Pulmonary artery endothelial cell (primary cell): ENCODE data around the gene MAD1L1. TPM values are rescaled to one million over a fixed set of nuclear protein-coding genes. Genes with fewer than 3 reads are reported as not detected.
"Not testable (repeated sequence)": the region's sequence is repeated elsewhere in the genome, so short reads cannot be mapped to it uniquely, and the experiment has no call there.

Source experiments
- DNase-seq: peaks from one replicate; pipeline ENCODE4 v3.0.0-alpha.2; 2011; ENCODE audit warnings: low read depth, low spot score
- total RNA-seq: library from RNA; depleted of rRNA; stranded (reverse); fragments of >200 nt; gene quantifications from 2 replicates; pipeline ENCODE4 v1.2.3, GENCODE V29; 2014

MAD1L1 gene
- total RNA-seq, 1 donor from 2014 or later = 53.2 TPM

GRCh38 chr7:2004841-2005725 lies 227.7 kb downstream of the MAD1L1 start:
- DNase-seq = no peak

GRCh38 chr7:2003931-2004812 lies 228.6 kb downstream of the MAD1L1 start:
- DNase-seq = no peak

- no peak for DNase-seq
These were observed 229.3 kb downstream of the MAD1L1 start for GRCh38 chr7:2003451-2003930.

- DNase-seq = no peak
These were observed 229.9 kb downstream of the MAD1L1 start for GRCh38 chr7:2002561-2003450.

GRCh38 chr7:2001601-2002442 lies 230.9 kb downstream of the MAD1L1 start:
- DNase-seq = no peak

GRCh38 chr7:2000746-2001321 lies 231.9 kb downstream of the MAD1L1 start:
- no peak for DNase-seq

- no peak for DNase-seq
These were observed 232.5 kb downstream of the MAD1L1 start for GRCh38 chr7:2000153-2000687.

- DNase-seq = no peak
These were observed 233.3 kb downstream of the MAD1L1 start for GRCh38 chr7:1999278-1999984.

GRCh38 chr7:1998146-1998545 lies 234.6 kb downstream of the MAD1L1 start:
- DNase-seq = no peak

- DNase-seq = no peak
These were observed 235.1 kb downstream of the MAD1L1 start for GRCh38 chr7:1997537-1998076.

GRCh38 chr7:1996816-1997215 lies 235.9 kb downstream of the MAD1L1 start:
- no peak for DNase-seq

GRCh38 chr7:1995911-1996420 lies 236.8 kb downstream of the MAD1L1 start:
- not testable (repeated sequence) for DNase-seq

GRCh38 chr7:1995426-1995825 lies 237.3 kb downstream of the MAD1L1 start:
- no peak for DNase-seq

- no peak for DNase-seq
These were observed 237.8 kb downstream of the MAD1L1 start for GRCh38 chr7:1994931-1995330.

- DNase-seq = no peak
These were observed 238.7 kb downstream of the MAD1L1 start for GRCh38 chr7:1993776-1994740.

GRCh38 chr7:1993031-1993695 lies 239.6 kb downstream of the MAD1L1 start:
- DNase-seq = no peak

- no peak for DNase-seq
These were observed 240.2 kb downstream of the MAD1L1 start for GRCh38 chr7:1992554-1992953.
